A673 (cell line): Measurements from ENCODE around the gene S100Z.

Experiments
- EZH2 ChIP-seq: fragments of 200-600 bp; sonication (generic); IDR thresholded peaks from 2 replicates; pipeline ENCODE4 v1.6.1; 2017; ENCODE audit warnings: borderline replicate concordance, low read depth, mild to moderate bottlenecking, mixed read lengths, antibody characterized with exemption, low read length; ENCODE audit not compliant: poor library complexity, severe bottlenecking
- TF ChIP-seq, protein P1 (sequence below): fragments of 300-800, 200-600 bp; sonication (generic); conservative IDR thresholded peaks from 2 replicates; pipeline ENCODE4 v1.5.1; 2017; ENCODE audit warnings: low read depth, mild to moderate bottlenecking, antibody characterized with exemption, low read length, moderate library complexity, mixed read lengths

DNA sequence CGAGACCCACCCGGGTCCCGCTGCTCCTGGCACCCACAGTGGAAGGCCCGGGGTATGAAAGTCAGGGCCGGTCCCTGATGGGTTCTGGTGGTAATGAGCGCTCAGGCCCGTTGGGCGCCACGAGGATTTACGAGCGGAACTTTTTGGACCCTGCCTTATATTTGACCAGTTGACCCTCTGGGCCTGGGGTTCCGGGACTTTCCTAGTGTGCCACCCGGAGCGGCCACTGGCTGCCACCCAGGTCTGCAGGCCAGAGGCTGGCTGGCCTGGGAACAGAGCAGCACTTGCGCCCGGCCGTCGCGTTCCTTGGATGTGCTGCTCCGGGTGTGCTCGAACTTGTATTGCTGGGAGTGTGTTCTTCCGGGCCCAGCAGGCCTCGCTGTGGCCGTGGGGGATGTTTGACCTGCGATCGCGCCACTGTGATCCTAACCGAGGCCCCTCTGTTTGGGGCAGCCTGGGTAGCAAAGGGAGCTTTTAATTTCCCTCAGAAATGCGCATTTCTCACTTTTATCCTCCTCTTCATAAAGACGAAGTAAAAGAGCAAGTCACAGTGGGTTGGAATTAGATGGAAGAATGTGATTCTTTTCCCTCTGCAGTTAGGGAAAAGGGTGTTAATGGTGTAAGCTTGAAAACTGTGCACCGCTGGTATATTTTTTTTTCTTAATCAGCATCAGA is 29.8 kb upstream of the S100Z start:
- TF ChIP-seq, protein P1, sequence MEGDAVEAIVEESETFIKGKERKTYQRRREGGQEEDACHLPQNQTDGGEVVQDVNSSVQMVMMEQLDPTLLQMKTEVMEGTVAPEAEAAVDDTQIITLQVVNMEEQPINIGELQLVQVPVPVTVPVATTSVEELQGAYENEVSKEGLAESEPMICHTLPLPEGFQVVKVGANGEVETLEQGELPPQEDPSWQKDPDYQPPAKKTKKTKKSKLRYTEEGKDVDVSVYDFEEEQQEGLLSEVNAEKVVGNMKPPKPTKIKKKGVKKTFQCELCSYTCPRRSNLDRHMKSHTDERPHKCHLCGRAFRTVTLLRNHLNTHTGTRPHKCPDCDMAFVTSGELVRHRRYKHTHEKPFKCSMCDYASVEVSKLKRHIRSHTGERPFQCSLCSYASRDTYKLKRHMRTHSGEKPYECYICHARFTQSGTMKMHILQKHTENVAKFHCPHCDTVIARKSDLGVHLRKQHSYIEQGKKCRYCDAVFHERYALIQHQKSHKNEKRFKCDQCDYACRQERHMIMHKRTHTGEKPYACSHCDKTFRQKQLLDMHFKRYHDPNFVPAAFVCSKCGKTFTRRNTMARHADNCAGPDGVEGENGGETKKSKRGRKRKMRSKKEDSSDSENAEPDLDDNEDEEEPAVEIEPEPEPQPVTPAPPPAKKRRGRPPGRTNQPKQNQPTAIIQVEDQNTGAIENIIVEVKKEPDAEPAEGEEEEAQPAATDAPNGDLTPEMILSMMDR: no peak
- TF ChIP-seq EZH2: no peak
